GM19193 (cell line): ENCODE data around the gene WDR48.

Experiments
- POLR2A ChIP-seq: IDR thresholded peaks from 4 replicates; pipeline ENCODE4 v1.6.1; 2011; ENCODE audit not compliant: insufficient read depth, insufficient read length; ENCODE audit errors: extremely low read depth

Gene WDR48

DNA sequence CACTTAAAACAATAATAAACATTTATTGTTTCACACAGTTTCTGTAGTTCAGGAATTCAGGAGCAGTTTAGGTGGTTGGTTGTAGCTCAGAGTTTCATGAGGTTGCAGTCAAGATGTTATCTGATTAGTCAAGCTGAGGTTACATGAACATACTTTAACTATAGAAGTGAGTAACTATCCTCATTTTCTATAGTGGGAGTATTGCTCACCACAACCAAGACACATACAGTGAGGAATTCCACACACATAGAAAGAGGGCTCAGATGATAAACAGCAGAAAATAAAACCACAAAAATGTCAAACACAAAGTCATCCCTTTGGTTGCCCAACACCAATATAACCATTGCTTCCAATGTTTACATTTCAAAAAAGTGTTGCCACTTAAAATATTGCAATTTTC lies 13.7 kb upstream of the WDR48 start:
- no peak for TF ChIP-seq POLR2A

DNA sequence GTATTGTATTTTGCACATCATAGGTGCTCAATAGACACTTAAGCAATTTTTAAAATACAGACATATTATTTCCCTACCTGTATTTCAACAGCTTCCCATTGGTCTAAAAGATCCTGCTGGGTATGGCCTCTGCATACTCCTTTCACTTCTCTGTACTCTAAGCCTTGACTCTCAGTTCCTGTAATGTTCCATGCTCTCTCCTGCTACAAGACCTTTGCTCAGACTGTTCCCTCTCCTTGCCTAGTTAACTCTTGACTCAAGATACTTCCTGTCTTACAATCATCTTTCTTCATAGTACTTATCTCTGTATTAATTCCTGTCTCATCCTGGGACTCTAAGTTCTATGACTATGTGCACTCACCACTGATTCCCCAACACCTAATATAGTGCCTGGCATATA lies 1.8 kb upstream of the WDR48 start:
- no peak for TF ChIP-seq POLR2A

DNA sequence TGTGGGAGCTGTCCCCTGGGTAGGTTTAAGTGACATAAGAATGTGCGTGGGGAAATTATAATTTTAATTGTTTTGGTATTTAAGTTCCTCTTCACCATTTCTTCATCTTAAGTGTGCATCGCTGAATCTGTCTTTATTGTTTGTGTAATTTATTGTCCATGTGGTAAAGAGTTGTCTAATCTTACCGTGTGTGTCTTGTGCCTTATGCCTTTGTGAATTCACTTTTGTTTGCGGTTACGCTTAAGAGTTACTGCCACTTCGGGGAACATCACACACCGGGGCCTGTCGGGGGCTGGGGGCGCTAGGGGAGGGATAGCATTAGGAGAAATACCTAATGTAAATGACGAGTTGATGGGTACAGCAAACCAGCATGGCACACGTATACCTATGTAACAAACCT lies 767 bp downstream of the WDR48 start:
- no peak for TF ChIP-seq POLR2A

DNA sequence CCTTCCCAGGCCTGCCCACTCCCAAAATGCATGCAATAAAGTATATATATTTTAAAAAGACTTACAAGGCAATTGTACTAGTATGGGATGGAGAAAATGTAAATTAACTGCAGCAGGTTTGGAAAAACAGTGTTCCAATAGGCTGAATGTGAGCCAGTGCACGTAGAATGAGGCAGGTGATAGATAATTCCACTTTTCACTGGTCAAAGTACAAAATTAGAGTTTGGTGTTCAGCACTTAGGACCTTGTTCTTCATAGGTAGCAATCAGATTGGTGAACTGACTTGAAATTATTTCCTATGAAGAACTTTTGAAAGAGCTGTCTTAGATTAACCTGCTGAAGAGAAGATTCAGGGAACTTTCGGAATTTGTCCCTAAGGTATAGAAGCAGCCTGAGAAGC lies 1.9 kb downstream of the WDR48 start:
- no peak for TF ChIP-seq POLR2A

DNA sequence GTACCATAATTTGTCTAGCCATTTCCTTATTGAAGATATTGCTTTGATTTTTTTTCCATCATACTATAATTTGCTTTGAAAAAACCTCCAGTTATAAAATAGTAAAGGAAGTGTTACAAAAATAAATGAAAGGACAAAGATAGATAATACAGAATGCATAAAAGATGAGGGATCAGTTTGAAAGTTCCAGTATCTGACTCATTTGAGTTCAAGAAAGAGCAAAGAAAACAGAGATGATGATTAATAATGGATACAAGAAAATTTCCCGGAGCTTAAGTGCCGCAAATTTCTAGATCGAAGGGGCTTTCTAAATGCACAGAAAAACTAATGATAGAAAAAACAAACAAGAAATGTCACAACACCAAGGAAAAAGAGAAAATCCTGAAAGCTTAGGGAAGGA lies 4.3 kb downstream of the WDR48 start:
- no peak for TF ChIP-seq POLR2A

DNA sequence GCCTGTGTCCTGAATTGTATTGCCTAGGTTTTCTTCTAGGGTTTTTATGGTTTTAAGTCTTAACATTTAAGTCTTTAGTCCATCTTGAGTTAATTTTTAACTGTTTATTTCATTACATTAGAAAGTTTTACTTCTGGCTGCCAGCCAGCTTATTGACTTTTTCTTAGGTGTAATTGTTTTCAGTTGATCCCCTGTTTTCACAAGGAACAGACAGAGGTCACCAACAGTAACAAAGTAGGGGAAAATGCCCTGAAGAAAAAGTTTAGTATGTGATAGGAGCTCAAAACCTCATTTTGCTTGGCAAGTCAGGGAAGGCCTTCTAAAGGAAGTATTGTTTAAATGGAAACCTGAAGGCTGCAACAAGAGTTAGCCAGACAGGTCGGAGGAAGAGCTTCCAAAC lies 10.4 kb downstream of the WDR48 start:
- TF ChIP-seq POLR2A: no peak

DNA sequence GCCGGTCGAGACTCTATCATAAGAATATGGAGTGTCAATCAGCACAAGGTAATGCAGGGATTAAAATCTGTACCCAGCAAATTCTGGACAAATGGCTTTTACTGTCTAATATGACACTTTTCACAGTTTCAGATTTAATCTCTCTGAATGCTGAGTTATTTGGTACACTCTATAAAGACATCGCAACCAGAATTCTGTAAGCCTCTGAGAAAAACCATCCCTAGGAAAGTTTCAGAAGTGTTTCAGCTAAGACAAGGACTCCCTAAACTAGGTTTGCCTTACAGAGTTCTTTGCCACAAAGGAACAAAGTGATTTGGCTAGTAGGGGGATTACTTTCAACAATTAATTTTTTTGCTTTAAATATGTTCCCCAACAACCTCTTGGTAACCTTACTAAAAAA lies 11.3 kb downstream of the WDR48 start:
- TF ChIP-seq POLR2A: no peak

DNA sequence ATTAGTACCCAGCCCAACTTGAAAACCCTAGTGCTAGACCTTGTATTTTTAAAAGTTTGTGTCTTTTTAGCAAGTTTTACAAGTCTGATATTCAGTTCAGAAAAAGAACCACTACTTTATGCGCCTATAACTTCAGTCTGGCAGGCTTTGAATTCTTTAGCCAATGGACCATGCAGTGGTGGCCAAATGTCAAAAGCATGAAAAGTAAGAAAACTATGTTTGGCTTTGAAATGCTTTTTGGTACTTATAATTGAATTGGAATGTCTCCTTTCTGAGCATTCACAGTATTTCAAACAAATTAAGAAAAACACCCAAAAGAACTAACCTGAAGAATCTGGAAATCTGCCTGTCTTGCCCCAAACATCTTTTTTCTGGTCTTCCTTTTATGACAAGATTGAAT lies 12.8 kb downstream of the WDR48 start:
- TF ChIP-seq POLR2A: no peak

DNA sequence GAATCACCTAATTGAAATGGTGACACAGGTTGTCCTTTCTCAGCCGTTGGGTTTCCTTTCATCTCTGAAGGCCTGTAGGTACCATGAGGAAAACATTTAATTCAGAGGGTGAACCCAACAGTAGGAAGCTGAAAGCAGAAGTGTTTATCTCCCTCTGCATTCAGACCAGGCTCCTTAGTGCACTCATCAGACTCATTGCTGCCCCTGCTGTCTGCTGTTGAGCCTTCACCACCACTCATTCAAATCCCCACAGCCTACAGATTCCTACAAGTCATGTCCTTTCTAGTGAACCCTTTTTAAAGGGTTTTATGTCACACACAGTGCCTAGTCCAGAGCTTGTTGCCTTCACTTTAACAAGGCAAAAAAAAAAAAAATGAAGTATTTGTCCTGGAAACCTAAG lies 13.4 kb downstream of the WDR48 start:
- no peak for TF ChIP-seq POLR2A

DNA sequence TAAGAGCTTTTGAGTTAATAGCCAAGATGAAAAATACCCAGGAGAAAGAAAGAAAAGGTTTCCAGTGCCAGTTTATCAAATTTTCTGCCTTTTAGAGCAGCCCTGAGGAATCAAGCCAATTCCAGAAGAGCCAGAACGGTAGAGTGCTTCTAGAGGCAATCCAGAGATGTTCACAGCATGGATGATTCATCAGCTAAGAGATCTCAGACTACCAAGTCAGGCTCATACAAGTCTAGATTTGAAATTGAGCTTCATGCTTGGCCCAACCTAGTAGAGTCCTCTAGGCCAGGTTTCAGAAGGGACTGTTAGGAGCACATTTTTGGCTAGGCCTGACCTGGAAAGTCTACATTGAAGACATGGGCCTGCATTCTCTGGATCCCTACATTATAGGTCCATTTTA lies 15.5 kb downstream of the WDR48 start:
- no peak for TF ChIP-seq POLR2A

DNA sequence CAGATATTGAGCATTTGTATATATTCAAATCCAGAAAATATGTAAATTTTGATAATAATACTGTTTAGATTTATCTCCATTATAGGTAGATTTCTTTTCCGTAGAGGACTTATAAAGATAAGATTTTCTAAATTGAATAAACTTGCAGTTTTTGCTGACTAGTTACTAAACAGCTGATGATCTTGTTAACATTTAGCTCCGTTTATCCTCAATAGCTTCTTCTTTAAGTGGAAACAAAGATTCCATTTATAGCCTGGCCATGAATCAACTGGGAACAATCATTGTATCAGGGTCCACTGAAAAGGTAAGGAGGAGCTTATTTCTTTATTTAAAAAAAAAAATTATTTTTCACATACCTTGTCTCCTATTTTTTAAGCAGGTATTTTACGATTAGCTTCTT lies 16.7 kb downstream of the WDR48 start:
- TF ChIP-seq POLR2A: no peak

DNA sequence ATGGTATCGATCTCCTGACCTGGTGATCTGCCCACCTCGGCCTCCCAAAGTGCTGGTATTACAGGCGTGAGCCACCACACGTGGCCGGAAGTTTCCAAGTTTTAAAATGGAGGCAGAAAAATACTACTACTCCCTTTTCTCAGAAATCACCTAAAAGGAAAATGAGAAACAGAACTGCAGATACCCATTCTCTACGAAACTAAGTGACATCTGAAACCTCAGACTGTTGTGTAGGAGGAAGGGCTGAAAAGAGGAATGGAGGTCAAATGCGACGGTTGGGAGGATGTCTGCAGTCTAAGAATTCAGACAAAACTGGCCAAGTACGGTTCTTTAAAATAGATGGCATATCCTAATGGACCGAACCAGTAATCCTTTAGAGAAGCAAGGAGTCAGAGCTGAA lies 24.1 kb downstream of the WDR48 start:
- TF ChIP-seq POLR2A: no peak

DNA sequence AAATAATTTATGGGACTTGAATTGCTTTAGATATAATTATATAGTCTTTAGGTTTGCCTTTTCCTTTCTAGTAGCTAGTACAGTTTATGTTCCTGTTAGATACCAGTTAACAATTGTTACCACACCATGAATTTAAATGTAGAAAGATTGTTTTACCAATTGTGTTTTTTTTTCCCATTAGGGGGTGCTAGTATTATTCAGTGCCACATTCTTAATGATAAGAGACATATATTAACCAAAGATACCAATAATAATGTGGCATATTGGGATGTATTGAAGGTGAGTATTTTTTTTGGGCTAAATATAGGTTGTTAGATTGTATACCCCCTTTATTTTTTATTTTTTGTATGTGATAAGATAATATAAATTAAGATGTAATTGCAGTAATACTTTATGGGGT lies 27.7 kb downstream of the WDR48 start:
- TF ChIP-seq POLR2A: no peak

DNA sequence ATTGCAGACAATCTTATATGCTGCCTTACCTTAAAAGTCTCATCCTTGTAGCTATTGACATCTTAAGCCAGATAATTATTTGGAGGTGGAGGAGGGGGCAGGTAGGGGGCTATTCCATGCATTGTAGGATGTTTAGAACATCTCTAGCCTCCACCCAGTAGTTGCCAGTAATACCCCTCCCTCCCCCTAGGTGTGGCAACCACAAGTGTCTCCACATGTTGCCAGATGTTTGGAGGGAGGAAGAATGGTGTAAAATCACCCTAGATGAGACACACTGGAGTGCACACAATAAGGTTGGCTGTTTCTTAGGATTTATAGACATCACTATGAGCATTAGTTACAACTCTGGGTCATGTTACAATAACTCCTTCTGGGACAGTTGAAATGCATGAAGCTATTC lies 28.2 kb downstream of the WDR48 start:
- no peak for TF ChIP-seq POLR2A

DNA sequence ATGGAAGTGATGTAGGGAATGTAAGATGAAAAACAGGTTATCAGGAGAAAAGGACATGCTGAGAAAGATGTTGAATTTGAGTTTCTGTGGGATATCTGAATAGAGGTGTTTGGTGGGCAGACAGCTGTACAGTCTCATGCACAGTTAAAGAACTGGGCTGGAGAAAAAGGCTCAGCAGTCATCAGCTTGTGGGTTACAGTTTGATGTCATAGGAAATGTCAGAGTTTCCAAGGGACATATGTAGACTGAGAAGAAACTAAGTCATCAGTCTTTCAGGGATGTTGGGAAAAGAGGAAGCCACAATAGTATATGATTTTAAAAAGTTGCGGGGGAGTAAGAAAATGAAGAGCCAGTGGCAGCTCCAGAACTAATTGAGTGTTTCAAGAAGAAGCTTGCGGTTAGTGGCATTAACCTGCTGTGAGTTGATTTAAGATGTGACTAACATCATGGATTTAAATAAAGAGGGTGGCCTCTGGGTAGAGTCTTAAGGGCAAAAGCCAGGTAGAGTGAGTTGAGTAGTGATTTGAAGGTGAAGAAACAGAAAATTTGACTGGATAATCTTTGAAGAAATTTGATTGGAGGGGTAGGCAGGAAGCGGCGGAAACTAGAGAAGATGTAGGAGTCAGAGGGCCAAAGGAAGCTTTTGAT lies 31.0 kb downstream of the WDR48 start:
- no peak for TF ChIP-seq POLR2A

DNA sequence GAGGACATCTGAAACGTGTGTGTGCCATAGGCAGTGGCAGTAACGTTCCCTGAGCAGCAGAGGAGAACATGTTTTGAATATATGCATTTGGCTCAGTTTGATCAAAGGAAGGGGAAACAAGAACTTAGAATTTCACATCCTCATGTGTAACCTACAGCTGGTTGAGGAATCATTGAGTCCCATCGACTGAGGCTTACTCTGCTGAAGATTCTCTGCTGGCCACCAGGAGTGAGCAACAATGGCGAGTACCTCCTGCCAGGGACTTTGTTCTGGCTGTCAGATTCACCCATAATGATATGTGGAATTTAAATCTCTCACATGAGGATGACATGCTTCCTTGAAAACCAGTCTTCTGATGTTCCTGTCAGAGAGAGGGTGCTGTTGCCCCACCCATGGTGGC lies 34.3 kb downstream of the WDR48 start:
- TF ChIP-seq POLR2A: no peak

DNA sequence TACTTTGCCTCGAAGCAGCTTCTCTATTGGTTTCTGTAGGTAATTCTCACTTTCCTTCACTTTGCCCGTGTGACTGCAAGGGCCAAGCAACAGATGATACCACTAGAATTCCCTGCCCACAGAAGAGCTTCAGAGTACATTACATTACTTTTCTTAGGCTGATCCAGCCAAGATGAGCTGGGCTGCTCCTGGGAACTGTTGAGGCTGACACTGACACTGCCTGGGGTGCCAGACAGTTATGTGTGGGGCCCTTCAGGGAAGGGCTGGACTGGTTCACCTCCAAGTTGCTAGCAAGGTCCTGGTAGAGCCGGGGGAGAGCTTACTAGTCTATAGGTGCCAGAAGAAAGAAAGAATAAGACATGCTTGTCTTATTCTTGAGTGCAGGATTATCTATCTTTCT lies 36.6 kb downstream of the WDR48 start:
- no peak for TF ChIP-seq POLR2A
